Stimulated activated naive CD4-positive, alpha-beta T cell (primary cell): ENCODE measurements around the gene ENDOV.

Source experiments
- DNase-seq, 6 experiments: peaks; one replicate each; lab custom pipeline; 2025; lab: John Stamatoyannopoulos, UW

ENDOV gene

GRCh38 chr17:80468242-80468641, 53.3 kb downstream of the ENDOV start:
- no peak for DNase-seq

GRCh38 chr17:80468781-80469493, 54.0 kb downstream of the ENDOV start:
- no peak for DNase-seq

- DNase-seq, result no peak
Measured at GRCh38 chr17:80469667-80470066, 54.7 kb downstream of the ENDOV start.

GRCh38 chr17:80470603-80471002, 55.6 kb downstream of the ENDOV start:
- no peak for DNase-seq

- no peak for DNase-seq
Measured at GRCh38 chr17:80471922-80472321, 57.0 kb downstream of the ENDOV start.

- no peak for DNase-seq
Measured at GRCh38 chr17:80472996-80473395, 58.0 kb downstream of the ENDOV start.

GRCh38 chr17:80473701-80474100, 58.7 kb downstream of the ENDOV start:
- DNase-seq, result no peak

- peak in 4 of 6 experiments; percentile 4 to 43 (median 16) for DNase-seq
Measured at GRCh38 chr17:80474231-80474960, 59.4 kb downstream of the ENDOV start.

GRCh38 chr17:80474961-80475909, 60.3 kb downstream of the ENDOV start:
- DNase-seq, result peak in 2 of 6 experiments; percentile 34 to 40

- DNase-seq, result no peak
Measured at GRCh38 chr17:80475910-80476876, 61.2 kb downstream of the ENDOV start, which contains the start of gene NPTX1. Gene NPTX1, minus strand, starts transcription at chr17:80476607. Its CDS starts 161 bp downstream, at chr17:80476446.

GRCh38 chr17:80476877-80477646, 62.1 kb downstream of the ENDOV start:
- DNase-seq, result peak in 1 of 6 experiments; percentile 14

- peak in 5 of 6 experiments; percentile 8 to 50 (median 21) for DNase-seq
Measured at GRCh38 chr17:80477647-80478478, 62.9 kb downstream of the ENDOV start.

- DNase-seq, result no peak
Measured at GRCh38 chr17:80478487-80479245, 63.7 kb downstream of the ENDOV start.

GRCh38 chr17:80479246-80479566, 64.2 kb downstream of the ENDOV start:
- no peak for DNase-seq

GRCh38 chr17:80480248-80480647, 65.3 kb downstream of the ENDOV start:
- DNase-seq, result no peak

- DNase-seq, result no peak
Measured at GRCh38 chr17:80481284-80482057, 66.5 kb downstream of the ENDOV start.

GRCh38 chr17:80482058-80482318, 67.0 kb downstream of the ENDOV start:
- no peak for DNase-seq
